IMR-90 (cell line): ENCODE measurements around the gene SLC4A4. TPM values are rescaled to one million over a fixed set of nuclear protein-coding genes. Genes with fewer than 3 reads are reported as not detected.

Source experiments
- ATAC-seq: fragments of 200-7000 bp; cut with Tn5 transposase; 2 replicates; pipeline ENCODE4 v1.9.1; 2020; ENCODE audit warnings: low read depth, mild to moderate bottlenecking, moderate library complexity
- Bru-seq: library from RNA; stranded (reverse); fragments of 400-500 nt; gene quantifications from one replicate; lab custom pipeline; 2021; lab: Mats Ljungman, UMichigan
- BruChase-seq, 2 experiments: library from RNA; stranded (reverse); fragments of 400-500 nt; gene quantifications; one replicate each; lab custom pipeline; 2021; lab: Mats Ljungman, UMichigan
- BruUV-seq: library from RNA; stranded (reverse); fragments of 400-500 nt; replicated peaks from 2 replicates; lab custom pipeline; 2021; lab: Mats Ljungman, UMichigan
- CTCF ChIA-PET: fragments of 300-600 bp; formaldehyde crosslinking; extraction: SDS; loops from one replicate; lab custom pipeline; 2021; ENCODE audit warnings: antibody characterized with exemption; lab: Yijun Ruan, JAX
- POLR2A ChIA-PET: fragments of 300-600 bp; sonication (Branson Sonifier 250); formaldehyde crosslinking; loops from one replicate; lab custom pipeline; 2022; ENCODE audit warnings: antibody characterized with exemption; ENCODE audit not compliant: unreplicated experiment; lab: Charles Lee
- DNase-seq: peaks from one replicate; pipeline ENCODE4 v3.0.0; 2013
- H2AFZ ChIP-seq: replicated peaks from 2 replicates; pipeline ENCODE3; 2013; ENCODE audit warnings: low read length, mild to moderate bottlenecking; ENCODE audit not compliant: poor library complexity
- H2AK5ac ChIP-seq: 2 replicates; pipeline ENCODE4 v1.6.1; 2013; ENCODE audit warnings: low read depth, low read length, inconsistent platforms
- H2AK9ac ChIP-seq: replicated peaks from 2 replicates; pipeline ENCODE3; 2013; ENCODE audit warnings: mild to moderate bottlenecking, low read depth, low read length, moderate library complexity; ENCODE audit not compliant: poor library complexity
- H2BK120ac ChIP-seq: 2 replicates; pipeline ENCODE4 v1.6.1; 2013; ENCODE audit warnings: low read depth, low read length, inconsistent platforms
- H2BK15ac ChIP-seq: 3 replicates; pipeline ENCODE4 v1.6.1; 2013; ENCODE audit warnings: low read depth, low read length, inconsistent platforms
- H2BK20ac ChIP-seq: 2 replicates; pipeline ENCODE4 v1.6.1; 2013; ENCODE audit warnings: low read depth, mild to moderate bottlenecking, inconsistent platforms, low read length, moderate library complexity
- H2BK5ac ChIP-seq: 2 replicates; pipeline ENCODE4 v1.6.1; 2013; ENCODE audit warnings: mild to moderate bottlenecking, low read depth, low read length, inconsistent platforms; ENCODE audit not compliant: poor library complexity, severe bottlenecking
- H3K14ac ChIP-seq: replicated peaks from 2 replicates; pipeline ENCODE4 v1.6.1; 2013; ENCODE audit warnings: low read depth, low read length, inconsistent platforms
- H3K18ac ChIP-seq: 2 replicates; pipeline ENCODE4 v1.6.1; 2013; ENCODE audit warnings: low read depth, low read length, control low read depth
- H3K23ac ChIP-seq: 2 replicates; pipeline ENCODE4 v1.6.1; 2013; ENCODE audit warnings: low read depth, low read length, inconsistent platforms
- H3K27ac ChIP-seq: 2 replicates; pipeline ENCODE4 v1.5.1; 2013; ENCODE audit warnings: mild to moderate bottlenecking, control low read depth, low read length; ENCODE audit not compliant: insufficient read depth
- H3K27me3 ChIP-seq: 2 replicates; pipeline ENCODE4 v1.6.1; 2013; ENCODE audit warnings: low read length; ENCODE audit not compliant: control insufficient read depth, insufficient read depth
- H3K36me3 ChIP-seq: 2 replicates; pipeline ENCODE4 v1.6.1; 2013; ENCODE audit warnings: low read length, mixed read lengths; ENCODE audit not compliant: control insufficient read depth, insufficient read depth
- H3K4ac ChIP-seq: 2 replicates; pipeline ENCODE4 v1.6.1; 2013; ENCODE audit warnings: low read depth, low read length, inconsistent platforms
- H3K4me1 ChIP-seq: 2 replicates; pipeline ENCODE4 v1.6.1; 2013; ENCODE audit warnings: low read length, mixed read lengths; ENCODE audit not compliant: control insufficient read depth, insufficient read depth
- H3K4me2 ChIP-seq: 2 replicates; pipeline ENCODE4 v1.6.1; 2013; ENCODE audit warnings: low read depth, mild to moderate bottlenecking, control low read depth, low read length, moderate library complexity
- H3K4me3 ChIP-seq: 2 replicates; pipeline ENCODE4 v1.5.1; 2013; ENCODE audit warnings: low read depth, mild to moderate bottlenecking, control low read depth, low read length, moderate library complexity; ENCODE audit not compliant: insufficient read depth
- H3K56ac ChIP-seq: 2 replicates; pipeline ENCODE4 v1.6.1; 2013; ENCODE audit warnings: low read length, inconsistent platforms; ENCODE audit not compliant: insufficient read depth; ENCODE audit errors: extremely low read depth
- H3K79me1 ChIP-seq, 2 experiments: 2 replicates each; pipeline ENCODE4 v1.6.1; 2013; ENCODE audit warnings: low read length in 2 of 2, inconsistent platforms in 1 of 2, low read depth in 1 of 2
- H3K9ac ChIP-seq: 2 replicates; pipeline ENCODE4 v1.6.1; 2013; ENCODE audit warnings: low read depth, low read length, control low read depth
- H3K9me1 ChIP-seq: 2 replicates; pipeline ENCODE4 v1.6.1; 2013; ENCODE audit warnings: low read length, inconsistent platforms; ENCODE audit not compliant: insufficient read depth
- H3K9me3 ChIP-seq: 2 replicates; pipeline ENCODE4 v1.6.1; 2013; ENCODE audit warnings: low read length; ENCODE audit not compliant: control insufficient read depth, insufficient read depth
- H4K20me1 ChIP-seq: 2 replicates; pipeline ENCODE4 v1.6.1; 2013; ENCODE audit warnings: low read length, inconsistent platforms; ENCODE audit not compliant: insufficient read depth
- H4K5ac ChIP-seq: 2 replicates; pipeline ENCODE4 v1.6.1; 2013; ENCODE audit warnings: mild to moderate bottlenecking, low read depth, low read length, control low read depth
- H4K8ac ChIP-seq, 2 experiments: 2 replicates each; pipeline ENCODE4 v1.6.1; 2013; ENCODE audit warnings: low read depth in 2 of 2, low read length in 2 of 2, control low read depth in 1 of 2, inconsistent platforms in 1 of 2
- H4K91ac ChIP-seq: 2 replicates; pipeline ENCODE4 v1.6.1; 2013; ENCODE audit warnings: low read depth, low read length, inconsistent platforms; ENCODE audit not compliant: insufficient read depth
- FOS ChIP-seq: fragments of 150-350 bp; IDR thresholded peaks from 2 replicates; pipeline ENCODE4 v1.6.1; 2016; ENCODE audit warnings: low read depth, low read length
- RAD21 ChIP-seq: IDR thresholded peaks from 2 replicates; pipeline ENCODE4 v1.6.1; 2012; ENCODE audit warnings: low read length, improper control_type of control experiment
- WGBS, 2 experiments: methylation state at CpG; one replicate each; pipeline versions ENCODE4 v1.1.5 to v1.1.7; 2013; ENCODE audit warnings: missing lambda C conversion rate in 2 of 2; ENCODE audit not compliant: insufficient read length in 1 of 2; ENCODE audit errors: extremely low coverage in 2 of 2; 5-methylcytosine and 5-hydroxymethylcytosine counted together
- dilution Hi-C: fragments of 300-500 bp; cut with HindIII; formaldehyde crosslinking; loops from one replicate; pipeline ENCODE4 v1.14.3; 2018; ENCODE audit warnings: low sequenced_read_pairs; ENCODE audit not compliant: unreplicated experiment
- in situ Hi-C: fragments of 300-500 bp; cut with MboI; formaldehyde crosslinking; loops from 3 replicates; pipeline ENCODE4 v1.14.3; 2019; ENCODE audit warnings: low sequenced_read_pairs, inconsistent platforms, mixed read lengths
- intact Hi-C: fragments of 100-400 bp; cut with micrococcal nuclease; formaldehyde crosslinking; loops from 2 replicates; pipeline ENCODE4 v1.10.0; 2022
- long read RNA-seq: library from polyadenylated mRNA; unstranded; transcript quantifications from one replicate; pipeline ENCODE4 v2.0.0, GENCODE V29; 2021; ENCODE audit not compliant: unreplicated experiment
- polyA plus RNA-seq, 3 experiments: library from polyadenylated mRNA; depleted of rRNA; stranded (reverse); fragments of >200 nt; gene quantifications; 2 replicates each; pipeline ENCODE4 v1.2.3, GENCODE V29; 2012; ENCODE audit warnings: low replicate concordance in 1 of 3
- total RNA-seq: library from RNA; depleted of rRNA; stranded (reverse); fragments of >200 nt; gene quantifications from 2 replicates; pipeline ENCODE4 v1.2.3, GENCODE V29; 2012; rRNA removed

The SLC4A4 gene
- total RNA-seq (16.8 and 23.9 TPM in 2 replicates), polyA plus RNA-seq (2012; rRNA removed) (4.6 and 5.6 TPM in 2 replicates), Bru-seq, nascent RNA (percentile 95 among the genes with signal in this experiment), BruChase-seq, experiment 1, labeled RNA remaining after a 6-hour chase (percentile 76 among the genes with signal in this experiment), BruChase-seq, experiment 2, labeled RNA remaining after a 2-hour chase (percentile 81 among the genes with signal in this experiment)
- 1.3 and 1.7 TPM in 2 replicates for polyA plus RNA-seq (2012; cell fraction: cytosol; rRNA removed)
- 1.8 and 7.8 TPM in 2 replicates for polyA plus RNA-seq (2012; cell fraction: nucleus; rRNA removed; ENCODE audit: low replicate concordance)
- long read RNA-seq, full-length matches to known transcripts = 9 of 88 reads
- long read RNA-seq, partial matches to known transcripts = 68 of 88 reads
- long read RNA-seq, other reads (novel, unspliced or antisense) = 11 of 88 reads

- Histone ChIP-seq H2BK5ac (peak within 1 kb of the TSS; percentile 62), H2AFZ (peak within 1 kb of the TSS; percentile 68), H4K91ac (peak within 1 kb of the TSS; percentile 24), H3K79me1 (peaks cover 22 to 44% of the 10 kb centered on the region in 2 experiments), H3K18ac (peak within 1 kb of the TSS; percentile 28; the same call in 1 of the 2 replicates), H3K9ac (no peak within 1 kb of the TSS), H3K36me3 (peaks cover 9% of the 10 kb centered on the region), H3K27ac (peak within 1 kb of the TSS; percentile 31), H3K14ac (peak within 1 kb of the TSS; percentile 84), H3K23ac (peak within 1 kb of the TSS; percentile 73; the same call in 1 of the 2 replicates), H3K56ac (0 out of 2 replicates have a peak within 1 kb of the TSS, but pooled peaks have one; percentile 0), H2BK15ac (peak within 1 kb of the TSS; percentile 92; the same call in 2 of the 3 replicates), H3K9me3 (no peaks in the 10 kb centered on the region), H4K5ac (peak within 1 kb of the TSS; percentile 18; the same call in 1 of the 2 replicates), H2AK5ac (peak within 1 kb of the TSS; percentile 92), H2AK9ac (peak within 1 kb of the TSS; percentile 68), H2BK120ac (peak within 1 kb of the TSS; percentile 83), H4K20me1 (peaks cover 4% of the 10 kb centered on the region; the same call in 1 of the 2 replicates), H3K27me3 (no peaks in the 10 kb centered on the region), H3K4me1 (peaks cover 14% of the 10 kb centered on the region), H3K4me2 (peak within 1 kb of the TSS; percentile 36; the same call in 1 of the 2 replicates), H3K4ac (peak within 1 kb of the TSS; percentile 78), H3K9me1 (peaks cover 12% of the 10 kb centered on the region), H2BK20ac (peak within 1 kb of the TSS; percentile 85), H4K8ac (peak within 1 kb of the TSS in 1 of 2 experiments; percentile 66; a peak in 2 of 4 replicates), H3K4me3 (no peak within 1 kb of the TSS)
- ChIA-PET CTCF (interaction anchor here (2.1 kb wide), 1 partner anchor 21 kb away, joined by 4 read pairs; no protein-coding TSS in a partner anchor), POLR2A (no interaction called here)
- TF ChIP-seq RAD21 (no peak; the same call in 1 of the 2 replicates), FOS (peak; percentile 91)
- dilution Hi-C loops = no loop called here
- in situ Hi-C loops = no loop called here
- peak; percentile 74 for ATAC-seq
- intact Hi-C loops = no loop called here
- no TSS peak for BruUV-seq
- 83% methylated on average over 2 of the region's 8 CpGs; no CpG with 5 or more reads in 1 of the 2 experiments for WGBS, 2 experiments
- peak; percentile 91 for DNase-seq
These were observed at the start of gene SLC4A4 for GRCh38 chr4:71338846-71339593. Gene SLC4A4 (plus strand): TSS chr4:71339020.
